Activated gamma-delta T cell treated with Interleukin-2 at 50 U/mL for 16 hours (primary cell): ENCODE results near the gene ENOX2.
"Not testable (repeated sequence)": the region's sequence is repeated elsewhere in the genome, so short reads cannot be mapped to it uniquely, and the experiment has no call there.

Source experiments
- DNase-seq: peaks from one replicate; pipeline ENCODE4 v3.0.0-alpha.2; 2020

ENOX2 gene, protein sequence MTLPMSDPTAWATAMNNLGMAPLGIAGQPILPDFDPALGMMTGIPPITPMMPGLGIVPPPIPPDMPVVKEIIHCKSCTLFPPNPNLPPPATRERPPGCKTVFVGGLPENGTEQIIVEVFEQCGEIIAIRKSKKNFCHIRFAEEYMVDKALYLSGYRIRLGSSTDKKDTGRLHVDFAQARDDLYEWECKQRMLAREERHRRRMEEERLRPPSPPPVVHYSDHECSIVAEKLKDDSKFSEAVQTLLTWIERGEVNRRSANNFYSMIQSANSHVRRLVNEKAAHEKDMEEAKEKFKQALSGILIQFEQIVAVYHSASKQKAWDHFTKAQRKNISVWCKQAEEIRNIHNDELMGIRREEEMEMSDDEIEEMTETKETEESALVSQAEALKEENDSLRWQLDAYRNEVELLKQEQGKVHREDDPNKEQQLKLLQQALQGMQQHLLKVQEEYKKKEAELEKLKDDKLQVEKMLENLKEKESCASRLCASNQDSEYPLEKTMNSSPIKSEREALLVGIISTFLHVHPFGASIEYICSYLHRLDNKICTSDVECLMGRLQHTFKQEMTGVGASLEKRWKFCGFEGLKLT

GRCh38 chrX:130902783-130903613, at the start of gene ENOX2:
TSS of gene ENOX2 (minus strand) at chrX:130903209. CDS start at chrX:130703216, 199,993 bp downstream.
- peak; percentile 74 for DNase-seq

- DNase-seq: no peak
Measured at GRCh38 chrX:130952266-130953043, 49.4 kb upstream of the ENOX2 start.

GRCh38 chrX:130944230-130944629, 41.2 kb upstream of the ENOX2 start:
- DNase-seq: no peak

DNA sequence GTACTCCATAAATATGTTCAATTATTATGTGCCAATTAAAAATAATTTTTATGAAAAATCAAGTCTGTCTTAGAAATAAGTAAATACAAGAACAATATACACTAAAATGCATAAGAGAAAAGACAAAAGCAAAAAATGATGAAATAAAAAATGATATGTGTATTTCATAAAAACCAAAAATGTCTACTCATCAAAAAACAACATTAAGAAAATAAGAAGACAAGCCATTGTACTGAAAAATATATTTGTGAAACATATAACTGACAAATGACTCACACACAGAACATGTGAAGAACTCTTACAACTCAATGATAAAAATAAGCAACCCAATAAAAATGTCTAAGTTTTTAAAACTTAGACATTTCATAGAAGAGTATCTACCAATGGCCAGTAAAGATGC, 34.1 kb upstream of the ENOX2 start:
- no peak for DNase-seq

GRCh38 chrX:130933358-130933757, 30.3 kb upstream of the ENOX2 start:
- DNase-seq: no peak

- not testable (repeated sequence) for DNase-seq
Measured at GRCh38 chrX:130920405-130920804, 17.4 kb upstream of the ENOX2 start.

- DNase-seq: not testable (repeated sequence)
Measured at GRCh38 chrX:130919676-130920075, 16.7 kb upstream of the ENOX2 start.

- not testable (repeated sequence) for DNase-seq
Measured at GRCh38 chrX:130918498-130918897, 15.5 kb upstream of the ENOX2 start.

- peak; percentile 34 for DNase-seq
Measured at GRCh38 chrX:130916636-130917422, 13.8 kb upstream of the ENOX2 start.

DNA sequence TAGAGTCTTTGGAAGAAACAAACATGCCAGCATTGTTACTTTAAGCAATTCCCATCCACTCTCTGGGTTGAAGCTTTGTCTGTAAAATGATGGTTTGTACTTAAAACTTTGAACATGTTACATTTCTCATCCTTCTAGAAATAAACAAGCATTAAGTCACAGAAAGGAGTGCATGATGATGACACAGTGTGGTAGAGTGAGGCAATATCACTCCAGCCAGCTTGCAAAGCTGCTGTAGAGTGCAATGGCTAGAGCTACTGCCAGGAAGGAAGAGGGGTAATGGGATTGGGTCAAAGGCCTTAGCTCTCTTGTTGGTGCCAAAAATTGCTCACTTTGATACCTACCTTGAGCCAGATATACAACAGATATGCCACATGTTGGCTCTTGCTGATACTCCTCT, 12.3 kb upstream of the ENOX2 start:
- no peak for DNase-seq

DNA sequence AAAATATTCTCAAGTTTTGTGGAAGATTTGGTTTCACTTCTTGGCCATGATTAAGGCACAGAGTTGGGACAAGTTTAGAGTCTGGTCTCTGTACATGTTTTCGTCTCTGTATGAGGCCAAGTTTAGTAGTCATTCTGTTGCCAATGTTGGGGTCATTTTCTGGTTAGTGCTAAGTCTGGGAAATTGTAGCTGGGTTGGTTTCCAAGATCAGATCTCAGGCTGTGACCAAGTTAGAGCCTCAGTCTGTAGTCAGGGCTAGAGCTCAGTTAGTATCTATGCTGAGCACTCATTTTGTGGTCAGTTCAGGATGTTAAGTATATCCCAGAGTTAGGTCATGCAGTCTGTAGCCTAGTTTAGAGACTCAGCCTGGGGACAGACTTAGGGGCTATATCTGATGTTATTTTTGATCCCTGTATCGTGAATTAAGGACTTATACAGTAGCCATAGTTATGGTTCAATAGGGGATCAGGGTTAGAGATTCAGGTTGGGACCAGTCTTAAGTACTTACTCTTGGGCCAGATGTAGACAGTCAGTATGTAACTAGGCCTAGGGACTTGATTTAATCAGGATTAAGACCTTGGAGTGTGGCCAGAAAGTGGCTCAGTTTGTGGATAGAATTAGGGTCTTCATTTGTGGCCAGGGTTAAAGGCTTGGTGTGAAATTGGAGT, 6.6 kb upstream of the ENOX2 start:
- DNase-seq: no peak

DNA sequence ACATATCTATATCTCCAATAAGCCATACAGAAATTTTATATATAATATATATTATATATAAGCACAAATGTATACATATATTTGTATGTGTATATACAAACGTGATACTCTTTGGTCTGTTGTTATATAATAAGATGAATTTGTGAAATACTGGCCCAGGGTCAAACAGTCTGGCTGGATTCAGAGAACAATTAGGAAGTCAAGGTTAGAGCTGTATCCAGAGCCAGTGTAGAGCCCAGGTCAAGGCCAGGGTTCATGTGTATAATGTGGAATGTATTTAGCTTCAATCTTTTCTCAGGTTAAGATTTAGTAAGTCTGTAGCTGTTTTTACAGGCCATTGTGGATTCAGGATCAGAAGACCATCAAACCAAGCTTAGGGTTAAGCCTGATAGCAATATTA, 3.8 kb upstream of the ENOX2 start:
- DNase-seq: no peak

- no peak for DNase-seq
Measured at GRCh38 chrX:130902446-130902782, 595 bp downstream of the ENOX2 start.

- DNase-seq: no peak
Measured at GRCh38 chrX:130896802-130897501, 6.1 kb downstream of the ENOX2 start.

DNA sequence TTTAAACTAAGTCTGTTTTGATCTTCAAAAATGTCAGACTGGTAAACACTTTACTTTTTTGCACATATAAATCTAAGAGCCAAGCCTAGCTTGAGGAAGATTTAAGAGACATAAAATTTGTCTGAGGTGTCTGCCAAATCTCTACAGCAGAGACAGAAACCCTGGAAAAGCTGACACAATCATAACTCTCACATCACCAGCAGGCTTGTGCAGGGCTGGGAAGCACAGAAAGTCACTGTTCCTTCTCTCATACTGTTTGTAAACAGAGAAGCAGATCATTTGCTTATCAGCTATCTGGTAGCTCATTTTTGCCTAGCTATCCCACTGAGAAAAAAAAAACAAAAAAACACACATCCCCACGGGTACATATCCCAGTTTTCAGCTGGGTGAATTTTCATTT, 7.0 kb downstream of the ENOX2 start:
- no peak for DNase-seq

DNA sequence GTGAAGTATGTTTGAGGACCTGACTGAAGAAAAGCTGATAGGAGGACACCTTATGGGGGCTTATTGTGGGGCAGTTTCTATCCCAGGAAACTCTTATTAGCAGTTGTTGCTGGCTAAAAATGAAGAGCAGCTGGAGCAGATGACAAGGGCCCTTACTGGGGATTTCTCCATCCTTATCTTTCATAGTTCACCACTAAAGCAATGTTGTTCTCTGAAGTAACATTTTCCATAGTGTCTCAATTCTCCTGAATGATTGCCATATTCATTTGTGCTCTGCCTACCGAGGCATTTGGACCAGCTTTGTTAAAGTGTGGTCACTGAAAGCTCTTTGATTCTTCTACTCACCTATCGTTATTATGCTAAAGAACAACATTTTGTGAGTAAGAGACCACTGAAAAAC, 7.7 kb downstream of the ENOX2 start:
- no peak for DNase-seq

- DNase-seq: no peak
Measured at GRCh38 chrX:130893356-130894085, 9.5 kb downstream of the ENOX2 start.

DNA sequence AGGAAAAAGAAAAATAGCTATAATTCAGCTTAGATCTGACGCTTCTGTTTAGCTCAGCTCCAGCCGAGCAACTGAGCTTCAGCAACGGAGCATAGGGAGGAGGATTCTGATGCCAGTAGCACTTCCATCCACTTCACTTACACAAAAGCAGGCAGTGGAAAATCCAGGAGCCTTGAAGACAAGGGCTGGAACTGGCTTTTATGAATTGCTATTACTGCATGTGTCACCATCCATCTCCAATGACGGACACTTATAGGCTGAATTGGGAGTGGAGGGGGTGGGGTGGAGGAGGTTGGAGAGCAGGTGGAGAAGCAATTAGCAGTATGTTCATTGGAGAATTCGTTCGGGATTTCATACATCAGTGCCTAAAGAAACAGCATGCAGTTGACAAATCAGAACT, 15.6 kb downstream of the ENOX2 start:
- no peak for DNase-seq

DNA sequence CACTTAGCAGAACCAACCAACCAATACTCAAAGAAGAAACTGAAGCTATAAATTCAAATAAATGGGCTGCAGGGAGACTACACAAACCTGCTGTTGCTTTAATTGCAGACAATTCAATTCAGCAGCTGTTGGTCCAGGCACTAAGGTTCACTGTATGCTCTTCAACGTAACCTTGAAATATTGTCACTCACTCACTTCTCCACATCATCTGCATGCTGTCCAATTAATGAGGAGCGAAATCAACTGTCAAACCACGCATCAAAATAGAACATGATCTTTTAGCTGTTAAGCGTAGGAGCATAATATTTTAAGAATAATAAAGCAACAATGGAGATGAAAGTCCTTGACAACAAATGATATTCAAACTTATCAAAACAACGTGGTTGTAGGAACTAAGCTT, 17.0 kb downstream of the ENOX2 start:
- no peak for DNase-seq

- DNase-seq: no peak
Measured at GRCh38 chrX:130885508-130885907, 17.5 kb downstream of the ENOX2 start.
